ENCODE results near the gene L3MBTL3. TPM values are rescaled to one million over a fixed set of nuclear protein-coding genes. Genes with fewer than 3 reads are reported as not detected.
A peak's percentile ranks its signal among the peaks of the same experiment; 100 is the strongest.

L3MBTL3 gene
- total RNA-seq, 2 experiments from 2014 or later = 29.0 to 30.1 TPM

GRCh38 chr6:130119211-130119610, 100.8 kb downstream of the L3MBTL3 start:
- Mint-ChIP-seq H3K4me1 (ENCODE audit: low read depth) (peaks cover 44% of the 10 kb centered on the region), H3K36me3 (ENCODE audit: low read depth) (peaks cover 56% of the 10 kb centered on the region), H3K4me3 (no peak overlapping the region), H3K27me3 (no peaks in the 10 kb centered on the region), H3K27ac (no peak overlapping the region), H3K9me3 (peaks cover 4% of the 10 kb centered on the region)
- TF ChIP-seq CTCF (IDR thresholded peaks at IDR 0.05) = no peak
- no peak overlapping the region for H3K4me3 ChIP-seq (ENCODE audit: low read length)
- H3K27ac ChIP-seq (ENCODE audit: low read depth in 1 of 2, low read length in 2 of 2) = no peak overlapping the region
- peaks cover 7% of the 10 kb centered on the region for H3K36me3 ChIP-seq (ENCODE audit: insufficient read depth, low read length)
- ATAC-seq (ENCODE audit: poor library complexity) (no peak), DNase-seq (no peak)
- intact Hi-C loops (cut with DNase I, micrococcal nuclease) = no loop called here
- CTCF ChIA-PET = no interaction called here
- H3K9me3 ChIP-seq (ENCODE audit: control insufficient read depth in 1 of 2, insufficient read depth in 1 of 2, low read length in 2 of 2) = no peaks in the 10 kb centered on the region
- H3K27me3 ChIP-seq (ENCODE audit: control insufficient read depth in 1 of 2, insufficient read depth in 2 of 2, low read length in 2 of 2) = no peaks in the 10 kb centered on the region
- POLR2A ChIA-PET = interaction anchor here (0.8 kb wide), 1 partner anchor 13 kb away, joined by 3 read pairs; no protein-coding TSS in a partner anchor
- no peaks in the 10 kb centered on the region for H3K4me1 ChIP-seq (ENCODE audit: insufficient read depth, low read length)

GRCh38 chr6:130120731-130121130, 102.3 kb downstream of the L3MBTL3 start:
- peaks cover 4% of the 10 kb centered on the region for H3K9me3 Mint-ChIP-seq
- ATAC-seq (ENCODE audit: poor library complexity) (peak; percentile 56), DNase-seq (peak in 1 of 14 experiments; percentile 36)
- no peak overlapping the region for H3K27ac ChIP-seq (ENCODE audit: low read depth in 1 of 2, low read length in 2 of 2)
- CTCF ChIA-PET = no interaction called here
- H3K27me3 Mint-ChIP-seq = no peaks in the 10 kb centered on the region
- peaks cover 59% of the 10 kb centered on the region for H3K36me3 Mint-ChIP-seq (ENCODE audit: low read depth)
- peaks cover 52% of the 10 kb centered on the region for H3K4me1 Mint-ChIP-seq (ENCODE audit: low read depth)
- H3K4me1 ChIP-seq (ENCODE audit: insufficient read depth, low read length) = no peaks in the 10 kb centered on the region
- intact Hi-C loops (cut with DNase I, micrococcal nuclease) = no loop called here
- no peak for TF ChIP-seq CTCF (IDR thresholded peaks at IDR 0.05)
- no peak overlapping the region for H3K4me3 Mint-ChIP-seq
- peak overlapping the region; percentile 58 for H3K27ac Mint-ChIP-seq
- peaks cover 7% of the 10 kb centered on the region for H3K36me3 ChIP-seq (ENCODE audit: insufficient read depth, low read length)
- no peaks in the 10 kb centered on the region for H3K9me3 ChIP-seq (ENCODE audit: control insufficient read depth in 1 of 2, insufficient read depth in 1 of 2, low read length in 2 of 2)
- H3K27me3 ChIP-seq (ENCODE audit: control insufficient read depth in 1 of 2, insufficient read depth in 2 of 2, low read length in 2 of 2) = no peaks in the 10 kb centered on the region
- H3K4me3 ChIP-seq (ENCODE audit: low read length) = no peak overlapping the region
- POLR2A ChIA-PET = no interaction called here

- Mint-ChIP-seq H3K27ac (peak overlapping the region; percentile 42), H3K4me1 (ENCODE audit: low read depth) (peaks cover 61% of the 10 kb centered on the region), H3K36me3 (ENCODE audit: low read depth) (peaks cover 62% of the 10 kb centered on the region), H3K27me3 (no peaks in the 10 kb centered on the region), H3K9me3 (no peaks in the 10 kb centered on the region), H3K4me3 (no peak overlapping the region)
- POLR2A ChIA-PET = no interaction called here
- H3K4me1 ChIP-seq (ENCODE audit: insufficient read depth, low read length) = no peaks in the 10 kb centered on the region
- CTCF ChIA-PET = no interaction called here
- H3K36me3 ChIP-seq (ENCODE audit: insufficient read depth, low read length) = peaks cover 7% of the 10 kb centered on the region
- ATAC-seq (ENCODE audit: poor library complexity) = no peak
- intact Hi-C loops (cut with DNase I, micrococcal nuclease) = no loop called here
- no peak overlapping the region for H3K27ac ChIP-seq (ENCODE audit: low read depth in 1 of 2, low read length in 2 of 2)
- no peak for DNase-seq
- no peak for TF ChIP-seq CTCF (IDR thresholded peaks at IDR 0.05)
- no peak overlapping the region for H3K4me3 ChIP-seq (ENCODE audit: low read length)
- no peaks in the 10 kb centered on the region for H3K9me3 ChIP-seq (ENCODE audit: control insufficient read depth in 1 of 2, insufficient read depth in 1 of 2, low read length in 2 of 2)
- no peaks in the 10 kb centered on the region for H3K27me3 ChIP-seq (ENCODE audit: control insufficient read depth in 1 of 2, insufficient read depth in 2 of 2, low read length in 2 of 2)
These were observed 103.9 kb downstream of the L3MBTL3 start for GRCh38 chr6:130122243-130122642.

Data from CD4-positive, alpha-beta T cell (primary cell).